Fibroblast of lung (primary cell): ENCODE results near the gene ADCY4.

Experiments used
- CTCF ChIP-seq, 2 donors: IDR thresholded peaks in 1 of 2; conservative IDR thresholded peaks in 1 of 2; 1 replicate in 1 of 2; 2 replicates in 1 of 2; pipeline ENCODE4 v1.5.1; 2011 to 2012; ENCODE audit warnings: low read length in 2 of 2, control low read depth in 1 of 2, inconsistent platforms in 1 of 2, low read depth in 1 of 2, mild to moderate bottlenecking in 1 of 2
- EZH2 ChIP-seq: IDR thresholded peaks from 2 replicates; pipeline ENCODE4 v1.5.1; 2012; ENCODE audit warnings: low read length, control low read depth, mild to moderate bottlenecking; ENCODE audit errors: missing control alignments

GRCh38 chr14:24310646-24311604 lies 23.9 kb downstream of the ADCY4 start, which contains the start of gene LTB4R:
- TF ChIP-seq CTCF (conservative IDR thresholded peaks at IDR 0.05 in 1 of 2, IDR thresholded peaks at IDR 0.05 in 1 of 2; ENCODE audit: low read depth in 1 of 2, low read length in 2 of 2): peak in 1 of 2 donors; percentile 9
- no peak for TF ChIP-seq EZH2
